GM11168 (cell line): Measurements from ENCODE around the gene MUSK.

Experiments used
- in situ Hi-C: fragments of 300-500 bp; cut with MboI; formaldehyde crosslinking; loops from one replicate; pipeline ENCODE4 v1.12.0; 2022; ENCODE audit warnings: low sequenced_read_pairs; ENCODE audit not compliant: unreplicated experiment

MUSK gene

DNA sequence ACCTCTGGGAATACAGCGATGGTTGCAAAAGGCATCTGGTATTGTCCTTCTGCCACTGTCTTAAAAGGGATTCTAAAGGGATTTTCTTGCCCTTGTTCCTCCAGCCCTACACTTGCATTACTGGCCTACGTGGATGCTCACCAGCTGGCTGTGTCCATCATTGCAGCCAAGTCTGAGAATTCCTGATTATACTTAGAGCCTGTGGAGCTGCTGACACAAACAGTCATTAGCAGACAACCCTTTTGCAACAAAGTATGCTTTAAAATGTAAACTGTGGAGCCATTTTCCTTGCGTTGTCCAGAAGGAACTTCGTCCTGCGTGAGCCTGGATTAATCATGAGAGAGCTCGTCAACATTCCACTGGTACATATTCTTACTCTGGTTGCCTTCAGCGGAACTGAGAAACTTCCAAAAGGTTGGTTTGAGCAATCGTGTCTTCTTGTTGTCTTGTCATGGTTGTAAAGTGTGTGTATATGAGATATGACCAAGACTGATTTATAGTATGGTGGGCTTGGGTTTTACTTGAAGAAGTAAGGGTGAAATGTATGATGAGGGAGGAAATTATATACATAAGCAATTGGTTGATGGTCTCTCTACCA, at the start of gene MUSK:
MUSK (plus strand) TSS at position 222 of the 598 bp plus-strand sequence; CDS start at position 336, 114 bp downstream.
- in situ Hi-C loops = no loop called here

DNA sequence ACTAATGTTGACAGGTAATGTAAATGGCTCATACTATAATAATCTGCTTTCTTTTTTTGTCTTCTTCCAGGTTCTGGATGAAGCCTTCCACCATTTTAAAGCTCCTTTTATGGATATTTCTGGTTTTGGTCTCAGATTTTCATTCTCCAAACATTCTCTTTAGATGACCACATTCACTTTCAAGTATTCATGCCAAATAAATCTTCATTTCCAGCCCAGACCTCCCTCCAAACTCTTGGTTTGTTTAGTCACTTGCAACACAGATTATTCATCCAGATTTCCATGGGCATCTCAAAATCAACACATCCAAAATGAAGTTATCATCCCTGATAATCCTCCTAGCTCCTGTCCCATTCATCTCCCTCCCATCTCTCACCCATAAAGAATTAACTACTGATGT, 48.8 kb upstream of the MUSK start:
- in situ Hi-C loops = loop anchor here (10.0 kb wide), 2 partner anchors 175 to 435 kb away; no protein-coding TSS in a partner anchor

- in situ Hi-C loops = loop anchor here (10.0 kb wide), 2 partner anchors 176 to 436 kb away; no protein-coding TSS in a partner anchor
Observed at GRCh38 chr9:110620726-110621125, 47.9 kb upstream of the MUSK start.

- in situ Hi-C loops = loop anchor here (10.0 kb wide), 2 partner anchors 178 to 438 kb away; no protein-coding TSS in a partner anchor
Observed at GRCh38 chr9:110622368-110622767, 46.2 kb upstream of the MUSK start.

DNA sequence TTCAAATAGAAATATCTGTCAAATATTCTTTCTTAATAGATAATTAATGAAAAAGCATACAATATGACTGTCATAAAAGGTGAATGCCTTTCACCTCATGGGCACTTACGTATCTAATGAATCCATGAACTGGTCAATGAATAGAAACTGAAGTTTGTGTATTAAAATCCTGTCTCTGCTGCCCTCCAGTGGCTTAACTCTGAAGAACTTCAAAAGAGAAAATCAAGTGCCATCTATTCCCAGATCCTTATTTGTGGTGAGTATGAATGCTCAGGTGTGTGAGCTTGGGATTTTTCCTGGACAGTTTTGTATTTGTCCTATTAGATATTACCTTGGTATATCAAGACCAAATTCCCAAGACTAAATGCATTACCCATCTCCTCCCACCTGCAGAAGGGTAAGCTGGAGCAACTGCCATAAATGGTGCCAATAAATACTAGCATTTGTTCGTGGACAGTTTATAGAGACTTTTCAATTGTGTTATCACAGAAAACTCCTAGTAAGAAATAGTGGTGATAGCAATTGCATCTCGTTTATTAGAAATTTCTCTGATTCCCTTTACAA, 45.0 kb upstream of the MUSK start:
- in situ Hi-C loops = loop anchor here (10.0 kb wide), 2 partner anchors 179 to 439 kb away; no protein-coding TSS in a partner anchor

- in situ Hi-C loops = loop anchor here (10.0 kb wide), 2 partner anchors 181 to 441 kb away; no protein-coding TSS in a partner anchor
Observed at GRCh38 chr9:110626101-110626829, 42.3 kb upstream of the MUSK start.

DNA sequence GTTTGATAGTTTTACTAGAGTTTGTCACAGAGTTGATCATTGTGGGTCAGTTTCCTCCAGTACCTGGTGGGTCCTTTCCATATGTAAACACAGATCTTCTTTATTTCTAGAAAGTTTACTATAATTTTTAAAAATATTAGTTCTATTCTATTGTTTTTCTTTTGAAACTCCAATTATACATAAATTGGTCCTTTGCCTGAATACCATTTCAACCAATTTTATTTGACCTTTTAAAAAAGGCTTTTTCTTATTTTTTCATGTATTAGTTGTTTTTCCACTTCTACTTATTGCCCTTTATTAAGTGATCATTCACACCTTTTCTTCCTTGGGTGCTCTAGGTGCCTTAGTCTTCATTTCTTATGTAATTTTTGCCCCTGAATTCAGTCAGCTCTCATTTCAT, 33.0 kb upstream of the MUSK start:
- in situ Hi-C loops = no loop called here

- in situ Hi-C loops = no loop called here
Observed at GRCh38 chr9:110638381-110638954, 30.1 kb upstream of the MUSK start.

DNA sequence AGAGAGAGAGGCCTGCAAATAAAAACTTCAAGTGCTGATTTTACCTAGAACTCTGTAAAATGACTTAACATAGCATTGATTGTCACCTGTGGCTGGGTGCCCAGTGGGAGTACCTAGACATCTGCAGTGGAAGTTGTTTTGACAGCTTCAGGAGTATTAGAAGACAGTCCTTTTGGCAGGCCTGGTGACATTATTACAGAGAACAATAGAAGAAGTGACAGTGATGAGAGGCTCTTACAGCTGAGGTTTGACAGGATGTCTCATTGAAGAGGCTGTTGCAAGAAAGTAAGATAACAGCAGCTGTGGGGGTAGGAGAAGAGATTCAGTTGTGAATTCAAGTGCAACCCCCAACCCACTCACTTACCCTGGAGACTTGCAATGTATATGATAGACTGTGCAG, 27.9 kb upstream of the MUSK start:
- in situ Hi-C loops = loop anchor here (5.0 kb wide), 1 partner anchor 657 kb away; no protein-coding TSS in a partner anchor

GRCh38 chr9:110641293-110641692, 27.3 kb upstream of the MUSK start:
- in situ Hi-C loops = loop anchor here (5.0 kb wide), 1 partner anchor 656 kb away; no protein-coding TSS in a partner anchor

GRCh38 chr9:110648696-110649095, 19.9 kb upstream of the MUSK start:
- in situ Hi-C loops = no loop called here

- in situ Hi-C loops = no loop called here
Observed at GRCh38 chr9:110650261-110650660, 18.3 kb upstream of the MUSK start.

GRCh38 chr9:110650991-110651411, 17.6 kb upstream of the MUSK start:
- in situ Hi-C loops = no loop called here

- in situ Hi-C loops = no loop called here
Observed at GRCh38 chr9:110655754-110656641, 12.6 kb upstream of the MUSK start.

DNA sequence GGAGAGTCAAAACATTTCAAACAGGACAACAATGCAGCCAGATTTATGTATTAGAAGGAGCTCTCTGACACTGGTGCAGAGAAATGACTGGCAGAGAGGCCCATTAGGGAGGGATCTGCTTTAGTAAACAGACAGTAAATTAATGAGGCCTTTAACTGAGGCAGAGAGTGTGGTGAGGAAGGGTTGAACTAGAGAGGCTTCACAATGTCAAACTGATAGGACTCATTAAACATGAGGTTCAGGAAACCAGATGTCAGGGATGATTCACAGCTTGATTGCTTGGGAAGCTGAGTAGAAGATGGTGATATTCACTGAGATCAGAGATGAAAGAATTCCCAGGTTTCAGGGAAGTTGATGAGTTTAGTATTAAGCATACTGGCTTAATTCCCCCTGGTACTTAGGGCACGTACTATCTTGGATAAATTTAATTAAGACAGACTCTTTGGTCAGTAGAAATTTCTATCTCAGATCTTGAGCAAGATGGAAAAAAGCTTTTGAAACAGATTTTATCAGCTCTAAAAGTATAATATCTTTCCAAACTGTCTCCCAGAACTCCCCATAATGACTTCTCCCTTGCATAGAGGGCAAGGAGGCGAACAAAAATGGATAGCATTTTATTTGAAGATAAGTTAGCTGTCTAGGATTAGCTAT, 8.6 kb upstream of the MUSK start:
- in situ Hi-C loops = no loop called here

DNA sequence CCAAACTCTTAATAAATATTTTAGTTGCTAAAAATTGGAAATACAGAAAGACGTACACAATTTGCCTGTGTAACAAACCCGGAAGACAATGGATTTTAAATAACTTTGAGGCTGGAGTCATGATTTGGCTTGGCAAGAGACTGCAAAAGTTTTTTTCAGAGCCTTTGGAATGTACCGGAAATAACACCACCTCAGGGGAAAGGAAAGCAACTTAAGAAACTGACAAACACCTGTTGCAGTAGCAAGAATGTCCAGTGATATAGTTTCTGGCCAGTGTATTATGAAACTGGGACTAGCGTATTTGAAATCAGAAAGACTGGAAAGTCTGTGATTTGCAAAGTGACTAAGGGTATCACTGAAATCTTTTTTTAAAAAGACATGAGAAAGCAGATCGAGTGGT, 842 bp downstream of the MUSK start:
- in situ Hi-C loops = no loop called here

DNA sequence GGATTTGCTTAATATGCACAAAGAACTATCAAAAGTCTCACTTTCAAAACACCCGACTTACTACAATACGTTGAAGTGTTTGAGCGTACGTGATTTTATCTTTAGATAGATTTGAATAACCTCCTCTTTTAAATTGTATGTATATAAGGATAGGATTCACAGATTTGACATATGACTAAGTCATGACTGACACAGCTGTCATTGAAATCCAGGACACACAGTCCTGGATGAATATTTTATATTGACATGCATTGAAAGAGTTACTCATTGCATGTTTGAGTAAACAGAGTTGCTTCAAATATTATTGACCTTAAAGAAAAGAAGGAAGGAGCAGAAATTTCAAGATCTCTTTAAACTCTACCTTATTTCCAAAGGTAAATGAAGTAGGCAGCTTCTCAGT, 3.3 kb downstream of the MUSK start:
- in situ Hi-C loops = no loop called here

GRCh38 chr9:110672873-110673510, 4.4 kb downstream of the MUSK start:
- in situ Hi-C loops = no loop called here

GRCh38 chr9:110687497-110687896, 18.9 kb downstream of the MUSK start:
- in situ Hi-C loops = no loop called here
